ENCODE measurements around the gene CCSER1.
"Not testable (repeated sequence)": the region's sequence is repeated elsewhere in the genome, so short reads cannot be mapped to it uniquely, and the experiment has no call there.

Gene CCSER1

DNA sequence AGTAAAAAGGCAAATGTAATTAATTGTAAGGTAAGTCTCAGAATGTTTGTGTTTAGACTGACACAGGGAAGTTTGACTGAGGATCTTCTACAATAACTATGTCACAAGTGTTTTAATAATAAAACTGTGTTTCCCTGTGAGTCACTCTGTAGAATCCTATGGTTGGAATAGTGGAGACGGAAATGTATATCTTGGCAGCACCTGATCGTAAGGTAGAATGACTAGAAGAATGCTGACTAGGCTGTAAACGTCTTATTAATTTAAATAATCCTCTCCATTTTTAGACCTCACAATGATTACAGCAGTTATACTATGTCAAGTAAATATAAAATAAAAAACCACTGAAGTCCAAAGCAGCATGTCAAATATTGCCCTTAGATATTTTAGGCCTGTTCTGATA is 266.0 kb downstream of the CCSER1 start:
- TF ChIP-seq CTCF (IDR thresholded peaks at IDR 0.05; ENCODE audit: insufficient read depth, low read length, poor library complexity, severe bottlenecking) (no peak), EZH2phosphoT487 (conservative IDR thresholded peaks at IDR 0.05; ENCODE audit: low read length) (no peak)
- H3K9ac ChIP-seq (ENCODE audit: low read length) = no peak overlapping the region
- H3K79me2 ChIP-seq (ENCODE audit: insufficient read depth, low read length) = no peaks in the 10 kb centered on the region
- no peaks in the 10 kb centered on the region for H3K36me3 ChIP-seq (ENCODE audit: low read length)
- H3K4me3 ChIP-seq (ENCODE audit: insufficient read depth, low read length, poor library complexity, severe bottlenecking) = no peak overlapping the region
- no peaks in the 10 kb centered on the region for H3K27me3 ChIP-seq (ENCODE audit: low read length)
- no peaks in the 10 kb centered on the region for H3K9me3 ChIP-seq (ENCODE audit: insufficient read depth, low read length)
- H2AFZ ChIP-seq (ENCODE audit: low read depth, low read length, severe bottlenecking) = no peak overlapping the region
- H4K20me1 ChIP-seq (ENCODE audit: low read depth, low read length) = no peaks in the 10 kb centered on the region
- no peak overlapping the region for H3K27ac ChIP-seq (ENCODE audit: low read depth, low read length)
- no peaks in the 10 kb centered on the region for H3F3A ChIP-seq (ENCODE audit: insufficient read depth)
- H3K9me2 ChIP-seq (replicated peaks; ENCODE audit: insufficient read depth, low read length) = no peaks in the 10 kb centered on the region
- H3K4me2 ChIP-seq (ENCODE audit: low read depth, low read length, poor library complexity, severe bottlenecking) = no peak overlapping the region

- Histone ChIP-seq H3K4me2 (ENCODE audit: low read depth, low read length, poor library complexity, severe bottlenecking) (no peak overlapping the region), H3F3A (ENCODE audit: insufficient read depth) (no peaks in the 10 kb centered on the region), H2AFZ (ENCODE audit: low read depth, low read length, severe bottlenecking) (no peak overlapping the region), H3K9me2 (replicated peaks; ENCODE audit: insufficient read depth, low read length) (no peaks in the 10 kb centered on the region), H3K27ac (ENCODE audit: low read depth, low read length) (no peak overlapping the region), H4K20me1 (ENCODE audit: low read depth, low read length) (no peaks in the 10 kb centered on the region), H3K79me2 (ENCODE audit: insufficient read depth, low read length) (no peaks in the 10 kb centered on the region), H3K27me3 (ENCODE audit: low read length) (no peaks in the 10 kb centered on the region), H3K36me3 (ENCODE audit: low read length) (no peaks in the 10 kb centered on the region), H3K9ac (ENCODE audit: low read length) (no peak overlapping the region), H3K4me3 (ENCODE audit: insufficient read depth, low read length, poor library complexity, severe bottlenecking) (no peak overlapping the region), H3K9me3 (ENCODE audit: insufficient read depth, low read length) (no peaks in the 10 kb centered on the region)
- no peak for TF ChIP-seq EZH2phosphoT487 (conservative IDR thresholded peaks at IDR 0.05; ENCODE audit: low read length)
- no peak for TF ChIP-seq CTCF (IDR thresholded peaks at IDR 0.05; ENCODE audit: insufficient read depth, low read length, poor library complexity, severe bottlenecking)
These were observed 276.6 kb downstream of the CCSER1 start for GRCh38 chr4:90403781-90404180.

DNA sequence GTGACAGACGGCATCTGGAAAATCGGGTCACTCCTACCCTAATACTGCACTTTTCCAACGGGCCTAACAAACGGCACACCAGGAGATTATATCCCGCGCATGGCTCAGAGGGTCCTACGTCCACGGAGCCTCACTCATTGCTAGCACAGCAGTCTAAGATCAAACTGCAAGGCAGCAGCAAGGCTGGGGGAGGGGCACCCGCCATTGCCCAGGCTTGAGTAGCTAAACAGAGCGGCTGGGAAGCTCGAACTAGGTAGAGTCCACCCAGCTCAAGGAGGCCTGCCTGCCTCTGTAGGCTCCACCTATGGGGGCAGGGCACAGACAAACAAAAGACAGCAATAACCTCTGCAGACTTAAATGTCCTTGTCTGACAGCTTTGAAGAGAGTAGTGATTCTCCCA is 280.7 kb downstream of the CCSER1 start:
- H3K9me3 ChIP-seq (ENCODE audit: insufficient read depth, low read length); H4K20me1 ChIP-seq (ENCODE audit: low read depth, low read length); H3K36me3 ChIP-seq (ENCODE audit: low read length); H3K4me2 ChIP-seq (ENCODE audit: low read depth, low read length, poor library complexity, severe bottlenecking); H3K4me3 ChIP-seq (ENCODE audit: insufficient read depth, low read length, poor library complexity, severe bottlenecking); H3K9ac ChIP-seq (ENCODE audit: low read length); H3F3A ChIP-seq (ENCODE audit: insufficient read depth); H3K27me3 ChIP-seq (ENCODE audit: low read length); H2AFZ ChIP-seq (ENCODE audit: low read depth, low read length, severe bottlenecking); H3K79me2 ChIP-seq (ENCODE audit: insufficient read depth, low read length); H3K9me2 ChIP-seq (replicated peaks; ENCODE audit: insufficient read depth, low read length); H3K27ac ChIP-seq (ENCODE audit: low read depth, low read length): not testable (repeated sequence)

DNA sequence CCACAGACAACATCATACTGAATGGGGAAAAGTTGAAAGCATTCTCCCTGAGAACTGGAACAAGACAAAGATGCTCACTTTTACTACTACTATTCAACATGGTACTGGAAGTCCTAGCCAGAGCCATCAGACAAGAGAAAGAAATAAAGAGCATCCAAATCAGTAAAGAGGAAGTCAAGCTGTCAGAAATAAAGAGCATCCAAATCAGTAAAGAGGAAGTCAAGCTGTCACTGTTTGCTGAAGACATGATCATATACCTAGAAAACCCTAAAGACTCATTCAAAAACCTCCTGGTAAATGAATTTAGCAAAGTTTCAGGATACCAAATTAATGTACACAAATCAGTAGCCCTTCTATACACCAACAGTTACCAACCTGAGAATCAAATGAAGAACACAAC is 285.6 kb downstream of the CCSER1 start:
- not testable (repeated sequence) for H3K4me3 ChIP-seq (ENCODE audit: insufficient read depth, low read length, poor library complexity, severe bottlenecking); H3K27ac ChIP-seq (ENCODE audit: low read depth, low read length); H3K79me2 ChIP-seq (ENCODE audit: insufficient read depth, low read length); H3K9me2 ChIP-seq (replicated peaks; ENCODE audit: insufficient read depth, low read length); H4K20me1 ChIP-seq (ENCODE audit: low read depth, low read length); H2AFZ ChIP-seq (ENCODE audit: low read depth, low read length, severe bottlenecking); H3K27me3 ChIP-seq (ENCODE audit: low read length); H3K4me2 ChIP-seq (ENCODE audit: low read depth, low read length, poor library complexity, severe bottlenecking); H3K9me3 ChIP-seq (ENCODE audit: insufficient read depth, low read length); H3F3A ChIP-seq (ENCODE audit: insufficient read depth); H3K36me3 ChIP-seq (ENCODE audit: low read length); H3K9ac ChIP-seq (ENCODE audit: low read length)

Data from SU-DHL-6 (cell line).